Endothelial cell of umbilical vein (primary cell): ENCODE results near the gene HSPB8. TPM values are rescaled to one million over a fixed set of nuclear protein-coding genes. Genes with fewer than 3 reads are reported as not detected.

Experiments used
- BruUV-seq: library from RNA; stranded (reverse); fragments of 400-500 nt; replicated peaks from 2 replicates; lab custom pipeline; 2021; lab: Mats Ljungman, UMichigan
- CTCF ChIA-PET: fragments of 300-600, 350-600 bp; sonication (Branson Sonifier 250); formaldehyde crosslinking; loops from one replicate; lab custom pipeline; 2021; ENCODE audit warnings: antibody characterized with exemption, inconsistent platforms; lab: Charles Lee
- POLR2A ChIA-PET: fragments of 300-600, 350-600 bp; sonication (Branson Sonifier 250); formaldehyde crosslinking; loops from one replicate; lab custom pipeline; 2021; ENCODE audit warnings: antibody characterized with exemption, inconsistent platforms; lab: Charles Lee
- DNase-seq: peaks from one replicate; pipeline ENCODE4 v3.0.0-alpha.2; 2011; ENCODE audit warnings: low read depth, low spot score
- FAIRE-seq: peaks from 2 replicates; lab custom pipeline; 2011; peaks lifted over from hg19 to GRCh38; lab: Jason Lieb, UNC
- H2AFZ ChIP-seq: 2 replicates; pipeline ENCODE4 v1.6.0; 2012; ENCODE audit warnings: low read depth, low read length, control low read depth, inconsistent platforms
- H3K27ac ChIP-seq: 2 replicates; pipeline ENCODE4 v1.5.1; 2011; ENCODE audit warnings: low read depth, mild to moderate bottlenecking, control low read depth, low read length, moderate library complexity; ENCODE audit not compliant: insufficient read depth
- H3K27me3 ChIP-seq, 2 experiments: 2 replicates each; pipeline versions ENCODE4 v1.6.0 to v1.6.1; 2011; ENCODE audit warnings: low read length in 2 of 2, mixed read lengths in 1 of 2; ENCODE audit not compliant: control insufficient read depth in 2 of 2, insufficient read depth in 2 of 2
- H3K36me3 ChIP-seq, 2 experiments: 2 replicates in 1 of 2; 3 replicates in 1 of 2; pipeline ENCODE4 v1.5.1; 2011; ENCODE audit warnings: low read length in 2 of 2, mild to moderate bottlenecking in 1 of 2, moderate library complexity in 1 of 2; ENCODE audit not compliant: control insufficient read depth in 2 of 2, insufficient read depth in 2 of 2; ENCODE audit errors: extremely low read depth in 1 of 2
- H3K4me1 ChIP-seq: 3 replicates; pipeline ENCODE4 v1.5.1; 2011; ENCODE audit warnings: mild to moderate bottlenecking, low read length; ENCODE audit not compliant: control insufficient read depth, insufficient read depth; ENCODE audit errors: extremely low read depth
- H3K4me2 ChIP-seq: 2 replicates; pipeline ENCODE4 v1.6.1; 2011; ENCODE audit warnings: low read length, control low read depth, mixed read lengths; ENCODE audit not compliant: insufficient read depth
- H3K4me3 ChIP-seq, 3 experiments: fragments of 200-600 bp in 1 of 3; sonication (generic), shearing (Covaris generic) in 1 of 3; replicated peaks in 1 of 3; 2 replicates each; pipeline ENCODE4 v1.5.1; 2011 to 2016; ENCODE audit warnings: control low read depth in 3 of 3, low read length in 3 of 3, mild to moderate bottlenecking in 2 of 3, inconsistent platforms in 1 of 3, low read depth in 1 of 3, moderate library complexity in 1 of 3; ENCODE audit not compliant: insufficient read depth in 1 of 3
- H3K79me2 ChIP-seq: 2 replicates; pipeline ENCODE4 v1.6.0; 2012; ENCODE audit warnings: low read length, inconsistent platforms; ENCODE audit not compliant: control insufficient read depth, insufficient read depth
- H3K9ac ChIP-seq: replicated peaks from 2 replicates; pipeline ENCODE3; 2011; ENCODE audit warnings: low read length, control low read depth; ENCODE audit not compliant: insufficient read depth; ENCODE audit errors: extremely low read depth
- H3K9me1 ChIP-seq: replicated peaks from 3 replicates; pipeline ENCODE4 v1.6.0; 2011; ENCODE audit warnings: mild to moderate bottlenecking, low read length; ENCODE audit not compliant: control insufficient read depth, insufficient read depth; ENCODE audit errors: extremely low read depth
- H3K9me3 ChIP-seq: replicated peaks from 2 replicates; pipeline ENCODE4 v1.5.1; 2012; ENCODE audit warnings: low read length, inconsistent platforms; ENCODE audit not compliant: control insufficient read depth, insufficient read depth
- H4K20me1 ChIP-seq: replicated peaks from 2 replicates; pipeline ENCODE3; 2011; ENCODE audit warnings: mild to moderate bottlenecking, low read length; ENCODE audit not compliant: control insufficient read depth, insufficient read depth; ENCODE audit errors: extremely low read depth
- EZH2 ChIP-seq: IDR thresholded peaks from 2 replicates; pipeline ENCODE4 v1.6.1; 2012; ENCODE audit warnings: borderline replicate concordance, low read depth, mild to moderate bottlenecking, moderate library complexity, low read length, inconsistent platforms; ENCODE audit not compliant: severe bottlenecking
- FOS ChIP-seq: IDR thresholded peaks from 2 replicates; pipeline ENCODE4 v1.6.1; 2011; ENCODE audit warnings: mild to moderate bottlenecking, low read length, moderate library complexity, borderline replicate concordance; ENCODE audit not compliant: insufficient read depth
- GATA2 ChIP-seq: IDR thresholded peaks from 2 replicates; pipeline ENCODE4 v1.7.0; 2011; ENCODE audit warnings: low read depth, mild to moderate bottlenecking, moderate library complexity, mixed read lengths, low read length; ENCODE audit not compliant: insufficient read length, insufficient read depth
- JUN ChIP-seq: IDR thresholded peaks from 2 replicates; pipeline ENCODE4 v1.6.1; 2011; ENCODE audit warnings: borderline replicate concordance, low read depth; ENCODE audit not compliant: insufficient read length, insufficient read depth
- MYC ChIP-seq: IDR thresholded peaks from one replicate; pipeline ENCODE4 v1.6.1; 2011; ENCODE audit warnings: mild to moderate bottlenecking, low read depth, low read length
- POLR2A ChIP-seq: IDR thresholded peaks from 2 replicates; pipeline ENCODE4 v1.6.1; 2012; ENCODE audit warnings: low read depth, mild to moderate bottlenecking, control low read depth, low read length
- POLR2AphosphoS5 ChIP-seq: IDR thresholded peaks from 2 replicates; pipeline ENCODE4 v1.6.1; 2012; ENCODE audit warnings: low read depth, mild to moderate bottlenecking, control low read depth, low read length, moderate library complexity; ENCODE audit not compliant: insufficient read depth
- dilution Hi-C: fragments of 300-500 bp; cut with MboI; formaldehyde crosslinking; loops from one replicate; pipeline ENCODE4 v1.15.0; 2019; ENCODE audit warnings: low sequenced_read_pairs; ENCODE audit not compliant: extremely low pct_ligation_motif_present
- intact Hi-C: fragments of 100-400 bp; cut with micrococcal nuclease; formaldehyde crosslinking; loops from one replicate; pipeline ENCODE4 v1.10.0; 2022
- polyA plus RNA-seq, 4 experiments: library from polyadenylated mRNA; depleted of rRNA in 3 of 4; stranded (reverse) in 3 of 4; unstranded in 1 of 4; fragments of >200 nt; gene quantifications; 2 replicates each; pipeline versions ENCODE4 v1.2.1 to v1.2.3, GENCODE V29; 2011 to 2012; ENCODE audit warnings: missing spikeins in 1 of 4
- total RNA-seq: library from RNA; stranded (reverse); gene quantifications from 2 replicates; pipeline ENCODE4 v1.2.3, GENCODE V29; 2021
- TF ChIP-seq, protein P1 (sequence below): IDR thresholded peaks from 2 replicates; pipeline ENCODE4 v1.6.1; 2011; ENCODE audit not compliant: insufficient read depth, insufficient read length
- TF ChIP-seq, protein P2 (sequence below), 2 donors: IDR thresholded peaks; 1 replicate in 1 of 2; 2 replicates in 1 of 2; pipeline ENCODE4 v1.5.1; 2011; ENCODE audit warnings: low read length in 2 of 2, mild to moderate bottlenecking in 2 of 2, moderate library complexity in 2 of 2, control low read depth in 1 of 2, inconsistent platforms in 1 of 2, low read depth in 1 of 2; ENCODE audit not compliant: insufficient read depth in 1 of 2; ENCODE audit errors: extremely low read depth in 1 of 2

The HSPB8 gene
- total and polyA plus RNA-seq, 2 donors (not counting 3 experiments of a cell fraction or from before 2014, with no cell fraction given): 10.8 to 14.7 TPM

DNA sequence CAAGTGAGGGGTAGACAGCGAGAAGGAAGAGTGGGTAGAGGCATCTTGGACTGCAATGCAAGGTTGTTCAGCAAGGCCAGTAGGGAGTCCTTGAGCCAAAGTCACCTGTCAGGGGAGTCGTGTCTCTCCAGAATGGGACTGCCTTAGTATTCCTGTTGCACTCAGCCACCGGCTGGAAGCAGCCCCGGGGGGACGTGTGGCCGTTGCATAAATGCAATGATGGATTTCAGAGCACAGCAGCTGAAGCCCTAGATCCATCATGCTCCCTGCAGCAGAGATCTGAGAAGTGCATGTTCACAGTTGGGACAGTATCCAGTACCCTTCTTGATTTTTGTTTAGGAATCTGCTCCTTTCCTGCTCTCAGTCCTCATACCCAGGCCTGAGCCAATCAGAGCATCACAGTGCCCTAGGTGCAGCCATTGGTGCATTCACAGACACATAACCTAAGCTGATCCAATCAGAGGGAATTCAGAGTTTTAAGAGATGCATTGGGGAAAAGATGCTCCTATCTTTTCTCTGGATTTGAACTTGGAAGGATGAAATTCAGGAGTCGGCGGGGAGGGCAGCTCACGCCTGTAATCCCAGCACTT is 62.9 kb downstream of the HSPB8 start:
- dilution Hi-C loops: no loop called here
- TF ChIP-seq POLR2AphosphoS5: no peak
- TF ChIP-seq POLR2A: no peak
- no peak for TF ChIP-seq FOS
- TF ChIP-seq, protein P1, sequence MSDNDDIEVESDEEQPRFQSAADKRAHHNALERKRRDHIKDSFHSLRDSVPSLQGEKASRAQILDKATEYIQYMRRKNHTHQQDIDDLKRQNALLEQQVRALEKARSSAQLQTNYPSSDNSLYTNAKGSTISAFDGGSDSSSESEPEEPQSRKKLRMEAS: no peak
- TF ChIP-seq, protein P2, sequence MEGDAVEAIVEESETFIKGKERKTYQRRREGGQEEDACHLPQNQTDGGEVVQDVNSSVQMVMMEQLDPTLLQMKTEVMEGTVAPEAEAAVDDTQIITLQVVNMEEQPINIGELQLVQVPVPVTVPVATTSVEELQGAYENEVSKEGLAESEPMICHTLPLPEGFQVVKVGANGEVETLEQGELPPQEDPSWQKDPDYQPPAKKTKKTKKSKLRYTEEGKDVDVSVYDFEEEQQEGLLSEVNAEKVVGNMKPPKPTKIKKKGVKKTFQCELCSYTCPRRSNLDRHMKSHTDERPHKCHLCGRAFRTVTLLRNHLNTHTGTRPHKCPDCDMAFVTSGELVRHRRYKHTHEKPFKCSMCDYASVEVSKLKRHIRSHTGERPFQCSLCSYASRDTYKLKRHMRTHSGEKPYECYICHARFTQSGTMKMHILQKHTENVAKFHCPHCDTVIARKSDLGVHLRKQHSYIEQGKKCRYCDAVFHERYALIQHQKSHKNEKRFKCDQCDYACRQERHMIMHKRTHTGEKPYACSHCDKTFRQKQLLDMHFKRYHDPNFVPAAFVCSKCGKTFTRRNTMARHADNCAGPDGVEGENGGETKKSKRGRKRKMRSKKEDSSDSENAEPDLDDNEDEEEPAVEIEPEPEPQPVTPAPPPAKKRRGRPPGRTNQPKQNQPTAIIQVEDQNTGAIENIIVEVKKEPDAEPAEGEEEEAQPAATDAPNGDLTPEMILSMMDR (IDR thresholded peaks at IDR 0.05; ENCODE audit: extremely low read depth in 1 of 2, insufficient read depth in 1 of 2, low read depth in 1 of 2, low read length in 2 of 2): no peak
- TF ChIP-seq JUN: no peak
- TF ChIP-seq GATA2: no peak
- TF ChIP-seq MYC: no peak
- TF ChIP-seq EZH2: no peak

More for the DNA sequence above, 62.9 kb downstream of the HSPB8 start:
- BruUV-seq: no TSS peak
- H3K9ac ChIP-seq: no peak overlapping the region
- H3K36me3 ChIP-seq: no peaks in the 10 kb centered on the region
- ChIA-PET CTCF (no interaction called here), POLR2A (no interaction called here)
- DNase-seq (no peak), FAIRE-seq (no peak)
- H3K4me2 ChIP-seq: no peak overlapping the region
- H3K27ac ChIP-seq: no peak overlapping the region
- H3K4me3 ChIP-seq: no peak overlapping the region
- H3K9me3 ChIP-seq: no peaks in the 10 kb centered on the region
- no peaks in the 10 kb centered on the region for H3K9me1 ChIP-seq
- no peaks in the 10 kb centered on the region for H4K20me1 ChIP-seq
- H3K79me2 ChIP-seq: no peaks in the 10 kb centered on the region
- H3K27me3 ChIP-seq: no peaks in the 10 kb centered on the region
- intact Hi-C loops: no loop called here
- no peaks in the 10 kb centered on the region for H3K4me1 ChIP-seq
- no peak overlapping the region for H2AFZ ChIP-seq

Other genes with a start within 250 kb of the HSPB8 start
- not detected in 2 replicates for gene SRRM4, start 197.4 kb upstream of the HSPB8 start, total RNA-seq
- gene SRRM4, start 197.4 kb upstream of the HSPB8 start, polyA plus RNA-seq: not detected in 2 replicates
- gene CCDC60, start 155.8 kb downstream of the HSPB8 start, total RNA-seq: not detected in 2 replicates
- not detected in 2 replicates for gene CCDC60, start 155.8 kb downstream of the HSPB8 start, polyA plus RNA-seq